Right atrium auricular region (tissue), 2 donors: ENCODE results near the gene ZNF700. TPM values are rescaled to one million over a fixed set of nuclear protein-coding genes. Genes with fewer than 3 reads are reported as not detected.
"Not testable (repeated sequence)": the region's sequence is repeated elsewhere in the genome, so short reads cannot be mapped to it uniquely, and the experiment has no call there.

Source experiments
- DNase-seq: peaks from one replicate; pipeline ENCODE4 v3.0.0-alpha.2; 2019; ENCODE audit warnings: low spot score
- H3K27ac ChIP-seq, 2 donors: fragments of 200-600 bp; sonication (generic); 1 replicate in 1 of 2; 2 replicates in 1 of 2; pipeline ENCODE4 v1.5.1; 2016 to 2019
- H3K27me3 ChIP-seq, 2 donors: fragments of 200-600 bp; sonication (generic); one replicate each; pipeline versions ENCODE4 v1.5.1 to v1.6.0; 2017 to 2019
- H3K36me3 ChIP-seq: fragments of 200-600 bp; sonication (generic); one replicate; pipeline ENCODE4 v1.5.1; 2016
- H3K4me1 ChIP-seq, 2 donors: fragments of 200-600 bp; sonication (generic); one replicate each; pipeline versions ENCODE4 v1.5.1 to v1.6.0; 2017 to 2019
- H3K4me3 ChIP-seq, 2 donors: fragments of 200-600 bp; sonication (generic); 1 replicate in 1 of 2; 2 replicates in 1 of 2; pipeline ENCODE4 v1.5.1; 2017 to 2019; ENCODE audit warnings: mild to moderate bottlenecking in 1 of 2, moderate library complexity in 1 of 2
- H3K9me3 ChIP-seq, 2 donors: fragments of 200-600 bp; sonication (generic); one replicate each; pipeline ENCODE4 v1.5.1; 2019
- CTCF ChIP-seq, 2 donors: fragments of 200-600 bp; sonication (generic); IDR thresholded peaks; one replicate each; pipeline ENCODE4 v1.5.1; 2019; ENCODE audit warnings: antibody characterized with exemption in 2 of 2
- total RNA-seq, 2 donors: library from RNA; depleted of rRNA; stranded (reverse); fragments of >200 nt; gene quantifications; one replicate each; pipeline ENCODE4 v1.1.0, GENCODE V29; 2016

The ZNF700 gene
- total RNA-seq, 2 donors from 2014 or later = 4.4 to 5.2 TPM

GRCh38 chr19:11905928-11906327, 19.0 kb upstream of the ZNF700 start:
- H3K36me3 ChIP-seq = peaks cover 32% of the 10 kb centered on the region
- DNase-seq = no peak
- no peak overlapping the region for H3K27ac ChIP-seq
- H3K4me1 ChIP-seq = no peaks in the 10 kb centered on the region
- no peaks in the 10 kb centered on the region for H3K27me3 ChIP-seq
- no peak overlapping the region for H3K4me3 ChIP-seq
- TF ChIP-seq CTCF (IDR thresholded peaks at IDR 0.05) = no peak
- H3K9me3 ChIP-seq = peaks cover 15 to 91% of the 10 kb centered on the region in 2 donors

GRCh38 chr19:11911937-11912336, 13.0 kb upstream of the ZNF700 start:
- H3K27ac ChIP-seq, H3K4me3 ChIP-seq, H3K27me3 ChIP-seq, H3K4me1 ChIP-seq, H3K36me3 ChIP-seq, DNase-seq: not testable (repeated sequence)
- H3K9me3 ChIP-seq = peaks cover 14 to 70% of the 10 kb centered on the region in 2 donors

- H3K27ac ChIP-seq, H3K27me3 ChIP-seq, DNase-seq, H3K4me1 ChIP-seq, H3K4me3 ChIP-seq, H3K36me3 ChIP-seq: not testable (repeated sequence)
- peaks cover 14 to 44% of the 10 kb centered on the region in 2 donors for H3K9me3 ChIP-seq
Measured at GRCh38 chr19:11914417-11915051, 10.4 kb upstream of the ZNF700 start.

- H3K9me3 ChIP-seq = no peaks in the 10 kb centered on the region
- H3K27ac ChIP-seq = no peak overlapping the region
- peaks cover 3 to 18% of the 10 kb centered on the region in 2 donors for H3K4me1 ChIP-seq
- no peaks in the 10 kb centered on the region for H3K27me3 ChIP-seq
- no peaks in the 10 kb centered on the region for H3K36me3 ChIP-seq
- DNase-seq = no peak
- H3K4me3 ChIP-seq = no peak overlapping the region
- TF ChIP-seq CTCF (IDR thresholded peaks at IDR 0.05) = no peak
Measured at GRCh38 chr19:11921852-11922495, 2.9 kb upstream of the ZNF700 start.

GRCh38 chr19:11925651-11926187, 812 bp downstream of the ZNF700 start:
- Histone ChIP-seq H3K4me3 (peak overlapping the region; percentile 83 to 94), H3K4me1 (peaks cover 3 to 21% of the 10 kb centered on the region in 2 donors), H3K27ac (peak overlapping the region; percentile 87 to 92)
- H3K27me3 ChIP-seq, H3K36me3 ChIP-seq, H3K9me3 ChIP-seq, DNase-seq: not testable (repeated sequence)

- Histone ChIP-seq H3K27me3 (no peaks in the 10 kb centered on the region), H3K4me3 (no peak overlapping the region), H3K4me1 (peaks cover 3 to 21% of the 10 kb centered on the region in 2 donors), H3K27ac (no peak overlapping the region), H3K36me3 (no peaks in the 10 kb centered on the region), H3K9me3 (no peaks in the 10 kb centered on the region)
- no peak for TF ChIP-seq CTCF (IDR thresholded peaks at IDR 0.05)
- no peak for DNase-seq
Measured at GRCh38 chr19:11927227-11927626, 2.3 kb downstream of the ZNF700 start.

GRCh38 chr19:11931051-11931450, 6.1 kb downstream of the ZNF700 start:
- Histone ChIP-seq H3K27ac (no peak overlapping the region), H3K9me3 (peaks cover 0 to 3% of the 10 kb centered on the region in 2 donors), H3K4me1 (peaks cover 0 to 10% of the 10 kb centered on the region in 2 donors), H3K36me3 (no peaks in the 10 kb centered on the region), H3K27me3 (no peaks in the 10 kb centered on the region), H3K4me3 (no peak overlapping the region)
- DNase-seq = no peak
- TF ChIP-seq CTCF (IDR thresholded peaks at IDR 0.05) = no peak
